Right ventricle myocardium inferior (tissue), 1 donor: ENCODE measurements around the gene TOX2. TPM values are rescaled to one million over a fixed set of nuclear protein-coding genes. Genes with fewer than 3 reads are reported as not detected.

ENCODE experiments used
- ATAC-seq: fragments of 200-7000 bp; cut with Tn5 transposase; one replicate; pipeline ENCODE4 v1.9.1; 2020; ENCODE audit warnings: mild to moderate bottlenecking, moderate library complexity
- DNase-seq: peaks from one replicate; pipeline ENCODE4 v3.0.0; 2021; ENCODE audit errors: missing footprints
- intact Hi-C: fragments of 100-400 bp; cut with DNase I; formaldehyde crosslinking; loops from one replicate; pipeline ENCODE4 v1.11.0; 2022
- total RNA-seq: library from RNA; stranded (reverse); fragmentation: NEBNext Ultra II Directional; extraction: Animal tissue kit (Norgen Biotek cat#: 25700); gene quantifications from one replicate; pipeline ENCODE4 v1.2.1, GENCODE V29; 2021
- donor health status: DM: no; HTN: yes; CAD: no; lungs with severe emphysema.

TOX2 gene
- total RNA-seq, 1 donor from 2014 or later: 1.1 TPM

GRCh38 chr20:44021900-44022299, 107.2 kb downstream of the TOX2 start:
- DNase-seq: no peak
- no peak for ATAC-seq
- intact Hi-C loops: no loop called here

- no peak for ATAC-seq
- intact Hi-C loops: no loop called here
- DNase-seq: no peak
These were observed 107.8 kb downstream of the TOX2 start for GRCh38 chr20:44022464-44022863.

- DNase-seq (no peak), ATAC-seq (no peak)
- intact Hi-C loops: no loop called here
These were observed 109.1 kb downstream of the TOX2 start for GRCh38 chr20:44023515-44024371.

GRCh38 chr20:44024820-44025580, 110.3 kb downstream of the TOX2 start:
- intact Hi-C loops: no loop called here
- ATAC-seq (no peak), DNase-seq (no peak)

- intact Hi-C loops: no loop called here
- ATAC-seq (no peak), DNase-seq (no peak)
These were observed 111.1 kb downstream of the TOX2 start for GRCh38 chr20:44025756-44026155.

- no peak for DNase-seq
- intact Hi-C loops: no loop called here
- ATAC-seq: no peak
These were observed 112.1 kb downstream of the TOX2 start for GRCh38 chr20:44026647-44027342.

GRCh38 chr20:44027343-44028002, 112.8 kb downstream of the TOX2 start:
- intact Hi-C loops: no loop called here
- no peak for ATAC-seq
- DNase-seq: no peak

GRCh38 chr20:44028003-44028730, 113.5 kb downstream of the TOX2 start:
- intact Hi-C loops: no loop called here
- DNase-seq: no peak
- ATAC-seq: no peak

- DNase-seq (no peak), ATAC-seq (no peak)
These were observed 114.5 kb downstream of the TOX2 start for GRCh38 chr20:44028868-44029847.

GRCh38 chr20:44029848-44030230, 115.2 kb downstream of the TOX2 start:
- ATAC-seq (no peak), DNase-seq (no peak)
- intact Hi-C loops: no loop called here

More at GRCh38 chr20:44028868-44029847, 114.5 kb downstream of the TOX2 start:
- intact Hi-C loops: no loop called here

- intact Hi-C loops: no loop called here
- no peak for DNase-seq
- ATAC-seq: no peak
These were observed 115.7 kb downstream of the TOX2 start for GRCh38 chr20:44030394-44030793.

GRCh38 chr20:44031001-44031574, 116.4 kb downstream of the TOX2 start:
- no peak for ATAC-seq
- intact Hi-C loops: no loop called here

GRCh38 chr20:44031781-44032582, 117.3 kb downstream of the TOX2 start:
- ATAC-seq (no peak), DNase-seq (no peak)
- intact Hi-C loops: no loop called here

More at GRCh38 chr20:44031001-44031574, 116.4 kb downstream of the TOX2 start:
- DNase-seq: no peak

- DNase-seq (no peak), ATAC-seq (no peak)
- intact Hi-C loops: no loop called here
These were observed 118.1 kb downstream of the TOX2 start for GRCh38 chr20:44032583-44033331.

- intact Hi-C loops: no loop called here
These were observed 118.7 kb downstream of the TOX2 start for GRCh38 chr20:44033344-44033743.

More at GRCh38 chr20:44033344-44033743, 118.7 kb downstream of the TOX2 start:
- ATAC-seq (no peak), DNase-seq (no peak)
